Midbrain (tissue), 1 donor: ENCODE results near the gene ATP2B2.
"Not testable (repeated sequence)": the region's sequence is repeated elsewhere in the genome, so short reads cannot be mapped to it uniquely, and the experiment has no call there.

Experiments used
- DNase-seq: peaks from one replicate; lab custom pipeline; 2025; lab: John Stamatoyannopoulos, UW

ATP2B2 gene

GRCh38 chr3:10299175-10299574 lies 206.2 kb downstream of the ATP2B2 start:
- DNase-seq = no peak

- DNase-seq = not testable (repeated sequence)
Observed at GRCh38 chr3:10298064-10298463, 207.3 kb downstream of the ATP2B2 start.

- DNase-seq = no peak
Observed at GRCh38 chr3:10294030-10294586, 211.3 kb downstream of the ATP2B2 start.

- DNase-seq = no peak
Observed at GRCh38 chr3:10292505-10293419, 212.6 kb downstream of the ATP2B2 start, which contains the start of gene GHRL. Gene GHRL, minus strand, starts transcription at chr3:10292947. Its CDS starts 2,767 bp downstream, at chr3:10290180.

GRCh38 chr3:10291641-10292040 lies 213.7 kb downstream of the ATP2B2 start:
- DNase-seq = no peak

GRCh38 chr3:10290481-10291176 lies 214.8 kb downstream of the ATP2B2 start:
- DNase-seq = no peak

- DNase-seq = no peak
Observed at GRCh38 chr3:10289787-10290355, 215.5 kb downstream of the ATP2B2 start.

- DNase-seq = no peak
Observed at GRCh38 chr3:10289077-10289476, 216.3 kb downstream of the ATP2B2 start.

- no peak for DNase-seq
Observed at GRCh38 chr3:10288575-10288960, 216.8 kb downstream of the ATP2B2 start.

- no peak for DNase-seq
Observed at GRCh38 chr3:10287936-10288574, 217.3 kb downstream of the ATP2B2 start.

- peak; percentile 68 for DNase-seq
Observed at GRCh38 chr3:10286596-10287295, 218.6 kb downstream of the ATP2B2 start.

- no peak for DNase-seq
Observed at GRCh38 chr3:10286133-10286524, 219.3 kb downstream of the ATP2B2 start.

GRCh38 chr3:10285272-10286132 lies 219.9 kb downstream of the ATP2B2 start:
- DNase-seq = no peak

- no peak for DNase-seq
Observed at GRCh38 chr3:10284496-10284895, 220.9 kb downstream of the ATP2B2 start.

- no peak for DNase-seq
Observed at GRCh38 chr3:10283638-10284037, 221.7 kb downstream of the ATP2B2 start.

- no peak for DNase-seq
Observed at GRCh38 chr3:10281951-10282350, 223.4 kb downstream of the ATP2B2 start.

- no peak for DNase-seq
Observed at GRCh38 chr3:10280571-10280970, 224.8 kb downstream of the ATP2B2 start.

GRCh38 chr3:10280177-10280529 lies 225.2 kb downstream of the ATP2B2 start:
- no peak for DNase-seq

GRCh38 chr3:10279384-10280176 lies 225.8 kb downstream of the ATP2B2 start:
- DNase-seq = no peak

- DNase-seq = no peak
Observed at GRCh38 chr3:10278501-10278900, 226.9 kb downstream of the ATP2B2 start.
